Gastrocnemius medialis (tissue), 4 donors: Measurements from ENCODE around the gene DAGLA.

Experiments
- POLR2A ChIP-seq, 2 donors: fragments of 450-650 bp; IDR thresholded peaks; one replicate each; pipeline ENCODE4 v1.6.1; 2017; ENCODE audit warnings: antibody characterized with exemption in 2 of 2, mild to moderate bottlenecking in 2 of 2, moderate library complexity in 2 of 2
- TF ChIP-seq, protein P1 (sequence below), 5 experiments: fragments of 450-650 bp in 3 of 5; fragments of 200-600 bp in 2 of 5; sonication (generic) in 2 of 5; IDR thresholded peaks in 4 of 5; conservative IDR thresholded peaks in 1 of 5; 1 replicate in 4 of 5; 2 replicates in 1 of 5; pipeline ENCODE4 v1.5.1; 2016 to 2019; ENCODE audit warnings: antibody characterized with exemption in 5 of 5, mild to moderate bottlenecking in 3 of 5, moderate library complexity in 3 of 5

DNA sequence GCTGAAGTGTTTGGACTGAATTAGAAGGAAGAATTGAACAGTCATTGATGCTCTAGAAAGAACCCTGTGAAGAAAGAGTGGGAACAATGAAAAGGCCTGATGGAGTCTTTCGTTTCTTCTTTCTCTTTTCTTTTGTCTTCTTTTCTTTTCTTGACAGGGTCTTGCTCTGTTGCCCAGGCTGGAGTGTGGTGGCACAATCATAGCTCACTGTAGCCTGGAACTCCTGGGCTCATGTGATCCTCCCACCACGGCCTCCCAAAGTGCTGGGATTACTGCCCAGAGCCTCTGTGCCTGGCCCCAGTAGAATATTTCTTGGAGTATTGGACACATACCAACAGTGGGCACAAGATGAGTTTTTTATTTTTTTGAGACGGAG is 113.6 kb downstream of the DAGLA start:
- TF ChIP-seq, protein P1, sequence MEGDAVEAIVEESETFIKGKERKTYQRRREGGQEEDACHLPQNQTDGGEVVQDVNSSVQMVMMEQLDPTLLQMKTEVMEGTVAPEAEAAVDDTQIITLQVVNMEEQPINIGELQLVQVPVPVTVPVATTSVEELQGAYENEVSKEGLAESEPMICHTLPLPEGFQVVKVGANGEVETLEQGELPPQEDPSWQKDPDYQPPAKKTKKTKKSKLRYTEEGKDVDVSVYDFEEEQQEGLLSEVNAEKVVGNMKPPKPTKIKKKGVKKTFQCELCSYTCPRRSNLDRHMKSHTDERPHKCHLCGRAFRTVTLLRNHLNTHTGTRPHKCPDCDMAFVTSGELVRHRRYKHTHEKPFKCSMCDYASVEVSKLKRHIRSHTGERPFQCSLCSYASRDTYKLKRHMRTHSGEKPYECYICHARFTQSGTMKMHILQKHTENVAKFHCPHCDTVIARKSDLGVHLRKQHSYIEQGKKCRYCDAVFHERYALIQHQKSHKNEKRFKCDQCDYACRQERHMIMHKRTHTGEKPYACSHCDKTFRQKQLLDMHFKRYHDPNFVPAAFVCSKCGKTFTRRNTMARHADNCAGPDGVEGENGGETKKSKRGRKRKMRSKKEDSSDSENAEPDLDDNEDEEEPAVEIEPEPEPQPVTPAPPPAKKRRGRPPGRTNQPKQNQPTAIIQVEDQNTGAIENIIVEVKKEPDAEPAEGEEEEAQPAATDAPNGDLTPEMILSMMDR (IDR thresholded peaks at IDR 0.05 in 4 of 5, conservative IDR thresholded peaks at IDR 0.05 in 1 of 5), result no peak
- TF ChIP-seq POLR2A (IDR thresholded peaks at IDR 0.05), result no peak
